GM13976 (cell line): ENCODE results near the gene WDFY4.

ENCODE experiments used
- DNase-seq: peaks from one replicate; pipeline ENCODE4 v3.0.0; 2012; ENCODE audit warnings: low spot score
- CTCF ChIP-seq: IDR thresholded peaks from 2 replicates; pipeline ENCODE4 v1.5.1; 2012; ENCODE audit warnings: borderline replicate concordance, mild to moderate bottlenecking; ENCODE audit not compliant: insufficient read depth; ENCODE audit errors: extremely low read depth, missing control alignments, control extremely low read depth
- in situ Hi-C: fragments of 300-500 bp; cut with MboI; formaldehyde crosslinking; loops from one replicate; pipeline ENCODE4 v1.12.0; 2022; ENCODE audit warnings: low sequenced_read_pairs, mixed read lengths, inconsistent platforms; ENCODE audit not compliant: unreplicated experiment

WDFY4 gene

GRCh38 chr10:48776528-48776927 is 91.9 kb downstream of the WDFY4 start:
- no peak for DNase-seq
- TF ChIP-seq CTCF = no peak
- in situ Hi-C loops = no loop called here

DNA sequence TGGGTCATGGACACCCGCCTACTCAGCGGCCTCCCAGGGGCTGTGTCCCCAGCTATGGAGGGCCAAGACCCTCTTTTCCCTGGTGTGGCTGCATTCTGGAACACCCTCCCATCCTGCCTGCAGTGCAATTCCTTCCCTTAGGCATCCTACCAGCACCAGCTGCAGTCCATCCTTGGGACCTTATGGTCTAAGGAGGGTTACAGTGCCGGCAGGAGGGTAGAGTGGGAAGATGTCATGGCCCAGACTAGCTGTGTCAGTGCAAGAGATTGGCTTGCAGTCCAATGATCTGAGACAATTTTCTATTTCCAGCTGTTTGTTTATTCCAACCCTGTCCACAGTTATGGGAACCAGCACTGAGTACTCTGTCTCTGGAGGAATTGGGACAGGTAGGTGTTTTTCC is 92.4 kb downstream of the WDFY4 start:
- no peak for TF ChIP-seq CTCF
- DNase-seq = no peak
- in situ Hi-C loops = no loop called here

DNA sequence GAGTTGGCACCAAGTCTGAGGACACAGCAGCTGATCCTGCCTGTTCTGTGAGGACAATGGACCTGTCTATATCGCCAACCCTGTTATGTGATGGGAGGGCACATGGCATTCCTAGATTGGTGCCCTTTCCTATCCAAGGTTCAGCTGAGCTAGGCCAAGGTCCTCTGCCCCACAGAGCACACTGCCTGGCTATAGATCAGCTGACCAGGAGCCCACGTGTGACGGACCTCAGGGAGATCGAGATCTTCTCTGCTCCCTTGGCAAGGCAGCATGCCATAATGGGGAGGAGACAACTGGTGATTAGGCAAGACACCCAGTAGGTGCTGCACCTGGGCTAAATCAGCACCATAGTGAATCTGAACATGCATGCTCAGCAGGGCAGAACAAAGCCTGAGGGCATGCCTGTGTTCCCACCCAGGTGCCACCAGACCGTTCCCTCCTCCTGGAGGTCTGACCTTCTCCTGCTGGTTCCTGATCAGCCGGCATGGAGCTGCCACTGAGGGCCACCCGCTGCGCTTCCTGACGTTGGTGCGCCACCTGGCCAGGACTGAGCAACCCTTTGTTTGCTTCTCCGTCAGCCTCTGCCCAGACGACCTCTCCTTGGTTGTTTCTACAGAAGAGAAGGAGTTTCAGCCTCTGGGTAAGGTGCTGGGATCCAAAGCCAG is 93.7 kb downstream of the WDFY4 start:
- no peak for DNase-seq
- no peak for TF ChIP-seq CTCF

DNA sequence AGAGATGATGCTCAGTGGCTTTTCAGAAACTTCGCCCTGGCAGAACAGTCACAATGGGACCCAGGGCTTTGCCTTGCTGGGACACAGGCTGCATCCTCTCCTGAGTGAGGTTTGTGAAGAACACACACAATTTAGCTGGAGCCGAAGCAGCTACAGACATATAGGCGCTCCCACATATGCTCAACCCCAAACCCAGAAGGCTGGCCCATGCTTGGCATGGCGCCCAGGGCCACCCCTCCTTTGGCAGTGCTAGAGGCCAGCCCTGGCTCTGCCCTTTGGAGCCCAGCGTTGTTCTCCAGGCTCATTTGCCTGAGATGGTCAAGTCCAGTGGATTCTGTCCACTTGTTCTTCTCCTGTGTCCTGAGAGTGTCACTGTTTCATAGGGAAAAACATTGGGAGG is 94.4 kb downstream of the WDFY4 start:
- in situ Hi-C loops = no loop called here
- no peak for TF ChIP-seq CTCF
- DNase-seq = no peak

More for the DNA sequence above, 93.7 kb downstream of the WDFY4 start:
- in situ Hi-C loops = no loop called here

- in situ Hi-C loops = no loop called here
- TF ChIP-seq CTCF = no peak
- DNase-seq = no peak
Observed at GRCh38 chr10:48779546-48780152, 95.0 kb downstream of the WDFY4 start.

DNA sequence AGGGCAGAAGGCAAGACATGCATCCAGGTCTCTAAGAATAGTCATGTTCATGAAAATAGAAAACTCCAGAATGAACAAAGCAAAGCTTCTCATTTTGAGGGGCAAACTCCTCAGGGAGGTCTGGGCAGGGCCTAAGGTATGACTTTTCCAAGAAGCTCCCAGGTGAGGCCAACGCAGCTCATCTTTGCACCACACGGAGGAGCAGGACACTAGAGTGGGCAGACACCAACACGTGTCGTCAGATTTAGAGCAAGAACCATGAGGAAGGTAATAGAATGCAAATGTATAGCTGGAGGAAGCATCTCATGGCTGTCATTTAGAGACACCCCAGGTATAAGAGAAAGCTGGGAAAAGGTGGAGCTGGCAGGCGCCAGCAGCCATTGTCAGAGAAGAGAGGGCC is 95.7 kb downstream of the WDFY4 start:
- TF ChIP-seq CTCF = no peak
- no peak for DNase-seq
- in situ Hi-C loops = no loop called here
